Head of caudate nucleus (tissue), 42 donors: ENCODE data around the gene PHF23.
"Not testable (repeated sequence)": the region's sequence is repeated elsewhere in the genome, so short reads cannot be mapped to it uniquely, and the experiment has no call there.

Experiments used
- DNase-seq, 42 donors: peaks; one replicate each; pipeline versions ENCODE4 v3.0.0 to v3.0.0-alpha.2; 2020 to 2021; ENCODE audit warnings: mixed read lengths in 7 of 42
- intact Hi-C: fragments of 100-400 bp; cut with DNase I; formaldehyde crosslinking; loops from one replicate; pipeline ENCODE4 v1.15.0; 2022

The PHF23 gene

DNA sequence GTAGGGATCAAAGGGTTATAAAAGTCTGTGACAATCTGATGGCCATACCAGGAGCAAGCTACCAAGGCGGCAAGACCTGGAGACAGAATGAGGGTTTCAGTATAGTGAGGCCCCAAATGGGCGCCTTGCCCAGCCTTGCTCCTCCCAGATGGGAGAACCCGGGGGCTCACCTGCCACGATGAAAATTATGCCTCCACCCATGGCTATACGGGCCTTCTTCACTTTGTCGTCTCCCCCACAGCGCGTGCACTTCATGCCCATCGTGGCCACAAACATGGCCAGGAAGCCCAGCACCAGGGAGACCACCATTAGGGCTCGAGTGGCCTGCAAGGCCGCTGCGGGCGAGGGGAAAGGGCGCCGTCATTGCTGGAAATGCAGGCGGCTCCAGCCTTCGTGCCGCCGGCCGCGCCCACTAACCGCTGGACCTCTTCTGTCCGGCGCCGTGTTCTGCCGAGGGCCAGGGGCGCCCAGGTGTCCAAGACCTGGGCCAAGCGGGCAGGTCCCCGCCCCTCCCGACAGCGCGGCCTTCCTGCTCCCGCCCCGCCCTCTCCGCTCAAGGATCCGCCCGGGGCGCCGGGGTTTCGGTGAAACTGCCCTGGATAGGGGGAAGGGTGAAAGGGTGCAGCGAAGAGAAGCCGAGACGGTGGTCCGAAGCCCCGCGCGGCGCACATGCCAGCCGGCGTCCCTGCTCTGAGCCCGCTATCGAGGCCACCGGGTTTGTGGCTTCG is 21.6 kb upstream of the PHF23 start:
- peak in 1 of 42 donors; percentile 23 for DNase-seq
- intact Hi-C loops, result no loop called here

GRCh38 chr17:7260151-7260550 is 20.9 kb upstream of the PHF23 start:
- DNase-seq, result no peak
- intact Hi-C loops, result no loop called here

DNA sequence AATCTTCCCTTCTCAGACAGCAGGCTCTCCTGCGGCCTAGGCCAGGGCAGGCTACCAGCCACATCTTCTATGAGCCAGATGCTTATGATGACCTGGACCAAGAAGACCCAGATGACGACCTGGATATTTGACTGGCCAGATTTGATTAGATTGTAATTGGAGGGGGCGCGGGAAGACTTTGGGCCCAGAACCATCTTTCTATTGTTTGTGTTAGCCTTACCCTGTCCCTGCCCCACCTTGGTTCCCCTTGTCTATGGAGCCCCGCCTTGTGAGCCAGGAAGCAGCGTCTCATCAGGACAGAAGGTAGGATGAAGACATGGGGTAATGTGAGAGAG is 20.3 kb upstream of the PHF23 start:
- intact Hi-C loops, result no loop called here
- DNase-seq, result no peak

GRCh38 chr17:7258731-7259554 is 19.7 kb upstream of the PHF23 start:
- intact Hi-C loops, result no loop called here
- no peak for DNase-seq

DNA sequence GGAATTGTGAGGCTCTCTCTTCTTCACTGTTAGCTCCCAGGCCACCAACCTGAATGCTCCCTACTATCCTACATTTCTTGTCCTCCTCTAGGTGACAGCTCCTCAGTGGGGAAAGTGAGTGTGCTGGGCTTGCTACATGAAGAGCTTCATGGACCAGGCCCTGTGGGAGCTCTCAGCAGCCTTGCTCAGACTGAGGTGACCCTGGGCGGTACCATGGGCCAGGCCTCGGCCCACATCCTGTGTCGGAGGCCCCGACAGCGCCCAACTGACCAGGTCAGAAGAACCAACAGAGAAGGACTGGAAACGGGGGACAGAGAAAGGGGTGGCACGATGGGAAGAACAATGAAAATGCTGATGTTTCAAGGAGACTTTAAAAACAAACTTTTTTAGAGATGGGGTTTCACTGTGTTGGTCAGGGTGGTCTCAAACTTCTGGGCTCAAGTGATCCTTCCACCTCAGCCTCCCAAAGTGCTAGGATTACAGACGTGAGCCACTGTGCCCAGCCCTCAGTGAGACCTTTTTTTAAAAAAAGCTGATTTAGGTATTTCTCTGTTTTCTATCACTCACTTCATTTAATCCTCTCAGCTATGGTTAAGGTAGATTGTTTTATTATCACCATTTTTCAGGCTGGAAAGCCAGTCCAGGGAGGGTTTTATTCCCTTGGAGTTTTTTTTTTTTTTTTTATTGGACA is 17.7 kb upstream of the PHF23 start:
- intact Hi-C loops, result no loop called here

DNA sequence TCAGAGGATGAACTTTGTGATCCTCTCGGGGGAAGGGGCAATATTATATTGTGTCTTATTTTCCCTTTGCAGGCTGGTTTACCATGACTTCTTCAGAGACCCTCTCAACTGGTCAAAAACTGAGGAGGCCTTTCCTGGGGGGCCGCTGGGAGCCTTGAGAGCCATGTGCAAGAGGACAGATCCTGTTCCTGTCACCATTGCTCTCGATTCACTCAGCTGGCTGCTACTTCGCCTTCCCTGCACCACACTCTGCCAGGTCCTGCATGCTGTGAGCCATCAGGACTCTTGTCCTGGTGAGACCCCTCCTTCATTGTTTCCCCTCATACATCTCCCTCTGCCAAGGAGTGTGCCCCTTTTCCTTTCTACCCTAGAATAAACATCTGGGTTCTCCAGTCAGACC is 15.3 kb upstream of the PHF23 start:
- intact Hi-C loops, result loop anchor here (5.0 kb wide), 1 partner anchor 53 kb away; the partner anchor contains the start of gene EIF5A

More for the DNA sequence above, 17.7 kb upstream of the PHF23 start:
- no peak for DNase-seq

DNA sequence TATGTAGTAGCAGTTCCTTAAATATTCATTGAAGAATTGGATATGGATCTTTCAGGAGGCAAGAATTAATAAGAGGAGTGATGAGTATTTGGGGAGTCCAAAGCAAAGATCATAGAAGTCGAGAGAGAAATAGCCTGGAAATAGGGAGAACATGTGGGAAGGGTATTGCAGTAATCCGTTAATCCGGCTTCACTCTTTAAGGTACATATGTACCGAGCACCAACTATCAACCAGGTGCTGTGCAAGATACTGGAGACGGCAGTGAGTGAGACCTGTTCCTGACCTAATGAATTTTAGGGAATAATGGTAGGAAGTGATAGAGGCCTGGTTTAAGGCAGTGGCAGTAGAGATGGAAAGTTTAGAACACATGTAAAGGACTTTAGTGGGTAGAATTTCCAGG is 13.8 kb upstream of the PHF23 start:
- intact Hi-C loops, result loop anchor here (5.0 kb wide), 1 partner anchor 54 kb away; the partner anchor contains the start of gene EIF5A
- no peak for DNase-seq

More for the DNA sequence above, 15.3 kb upstream of the PHF23 start:
- no peak for DNase-seq

GRCh38 chr17:7252176-7253043 is 13.2 kb upstream of the PHF23 start, which contains the start of gene ELP5:
TSS of gene ELP5 (plus strand) at chr17:7252215. CDS start at chr17:7252551, 336 bp downstream.
- intact Hi-C loops, result loop anchor here (5.0 kb wide), 1 partner anchor 55 kb away; the partner anchor contains the start of gene EIF5A
- peak; percentile 84 to 95 (median 90) for DNase-seq

DNA sequence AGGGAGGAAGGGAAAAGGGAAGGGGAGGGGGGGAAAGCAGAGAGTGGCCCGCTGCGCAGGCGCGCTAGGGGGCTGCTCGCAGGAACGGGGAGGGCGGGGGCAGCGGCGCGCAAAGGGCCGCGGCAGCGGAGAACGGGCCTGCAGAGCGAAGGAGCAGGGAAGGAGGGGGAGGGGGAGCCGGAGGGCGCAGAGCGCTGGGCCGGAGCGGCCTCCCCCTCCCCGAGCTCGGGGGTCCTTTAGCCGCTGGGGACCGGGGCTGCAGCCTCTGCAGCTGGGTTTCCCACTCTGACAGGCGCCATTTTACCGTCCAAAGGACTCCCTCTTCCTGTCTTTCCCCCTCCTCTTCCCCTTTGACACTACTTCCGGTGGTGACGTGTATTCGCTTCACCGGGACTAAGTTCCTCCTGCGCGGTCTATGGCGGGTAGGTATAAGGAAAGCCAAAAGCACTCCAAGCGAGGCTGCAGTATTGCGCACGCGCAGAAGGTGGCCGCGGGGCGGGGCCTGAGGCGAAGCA is 12.5 kb upstream of the PHF23 start, which contains the start of gene CTDNEP1:
Gene CTDNEP1, minus strand, starts transcription at position 74 of the 515 bp plus-strand sequence. CDS start 438 bp downstream, outside the sequence.
- intact Hi-C loops, result loop anchor here (1.0 to 5.0 kb wide), 2 partner anchors 12 to 56 kb away; partner anchors contain the start of genes EIF5A and PHF23

GRCh38 chr17:7250695-7251627 is 11.7 kb upstream of the PHF23 start:
- DNase-seq, result peak in 8 of 42 donors; percentile 21 to 53 (median 33)
- intact Hi-C loops, result loop anchor here (1.0 to 5.0 kb wide), 2 partner anchors 12 to 56 kb away; partner anchors contain the start of genes EIF5A and PHF23

More for the DNA sequence above, 12.5 kb upstream of the PHF23 start, which contains the start of gene CTDNEP1:
- DNase-seq, result peak; percentile 97 to 100 (median 99)

DNA sequence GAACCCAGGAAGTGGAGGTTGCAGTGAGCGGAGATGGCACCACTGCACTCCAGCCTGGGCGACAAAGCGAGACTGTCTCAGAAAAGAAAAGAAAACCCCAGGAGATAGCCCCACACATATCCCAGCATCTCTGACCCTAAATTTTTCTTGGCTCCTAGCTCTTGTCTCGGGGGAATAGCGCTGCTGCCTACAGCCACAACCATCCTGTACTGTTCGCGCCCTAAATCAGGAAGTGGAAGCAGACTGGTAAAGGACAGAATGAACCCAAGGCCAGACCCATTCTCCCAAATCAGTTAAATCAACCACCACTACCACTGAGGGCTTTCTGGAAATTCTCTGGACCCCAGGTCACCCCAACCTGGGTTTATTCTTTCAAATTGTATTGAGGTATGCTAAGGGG is 10.6 kb upstream of the PHF23 start:
- no peak for DNase-seq
- intact Hi-C loops, result loop anchor here (5.0 kb wide), 1 partner anchor 57 kb away; the partner anchor contains the start of gene EIF5A

DNA sequence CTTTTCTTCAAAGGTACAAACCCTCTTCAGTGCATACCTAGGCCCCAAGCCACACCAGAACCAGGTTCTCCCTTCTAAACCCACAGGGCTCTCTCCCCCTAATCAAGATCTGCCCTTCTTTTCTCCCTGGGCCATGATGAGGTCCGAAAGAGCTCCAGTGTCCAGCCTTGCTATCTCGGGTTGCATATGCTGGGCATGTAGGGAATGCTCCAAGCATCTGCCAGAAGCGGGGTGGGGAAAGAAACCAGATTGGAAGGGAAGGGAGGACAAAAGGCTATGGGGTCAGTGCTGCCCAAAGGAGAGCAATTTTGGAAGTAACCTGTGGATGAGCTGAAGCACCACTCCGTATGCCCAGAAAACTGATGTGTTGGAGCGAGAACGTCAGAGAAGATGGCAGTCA is 10.0 kb upstream of the PHF23 start:
- intact Hi-C loops, result no loop called here
- no peak for DNase-seq

- no peak for DNase-seq
- intact Hi-C loops, result no loop called here
These were observed 9.5 kb upstream of the PHF23 start for GRCh38 chr17:7248796-7249195.

DNA sequence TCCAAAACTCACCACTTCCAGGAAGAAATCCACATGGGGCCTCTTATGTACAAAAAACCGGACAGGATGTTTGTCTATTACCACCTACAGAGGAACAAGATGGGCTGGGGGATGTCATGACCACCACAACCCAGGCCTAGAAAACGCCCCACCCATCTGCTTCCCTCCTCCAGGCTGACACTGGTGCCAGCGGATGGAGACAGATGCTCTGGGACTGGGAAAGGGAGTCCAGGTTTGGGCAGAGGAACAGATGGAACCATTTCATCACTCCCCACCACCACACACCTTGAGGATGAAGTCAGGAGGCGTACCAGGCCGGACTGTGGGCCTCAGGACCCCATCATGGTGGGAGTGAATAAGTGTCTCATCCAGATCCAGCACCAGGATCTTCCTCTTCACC is 7.5 kb upstream of the PHF23 start:
- no peak for DNase-seq
- intact Hi-C loops, result no loop called here

GRCh38 chr17:7243838-7244237 is 4.6 kb upstream of the PHF23 start:
- intact Hi-C loops, result not testable (repeated sequence)
- DNase-seq, result peak in 1 of 42 donors; percentile 16

GRCh38 chr17:7243453-7243729 is 4.1 kb upstream of the PHF23 start:
- intact Hi-C loops, result no loop called here
- no peak for DNase-seq
